HG03520 (cell line): ENCODE data around the gene SEMA4A.
"Not testable (repeated sequence)": the region's sequence is repeated elsewhere in the genome, so short reads cannot be mapped to it uniquely, and the experiment has no call there.

Experiments
- ATAC-seq: cut with Tn5 transposase; IDR thresholded peaks from one replicate; pipeline ENCODE4 v1.9.1; 2021; ENCODE audit warnings: mild to moderate bottlenecking, moderate library complexity; ENCODE audit not compliant: unreplicated experiment

SEMA4A gene

GRCh38 chr1:156155756-156156510, 2.5 kb downstream of the SEMA4A start:
- ATAC-seq, result no peak

- ATAC-seq, result no peak
These were observed 4.1 kb downstream of the SEMA4A start for GRCh38 chr1:156157506-156157905.

GRCh38 chr1:156157966-156158365, 4.6 kb downstream of the SEMA4A start:
- ATAC-seq, result no peak

- no peak for ATAC-seq
These were observed 6.8 kb downstream of the SEMA4A start for GRCh38 chr1:156160000-156160742.

GRCh38 chr1:156160743-156161171, 7.4 kb downstream of the SEMA4A start:
- ATAC-seq, result no peak

DNA sequence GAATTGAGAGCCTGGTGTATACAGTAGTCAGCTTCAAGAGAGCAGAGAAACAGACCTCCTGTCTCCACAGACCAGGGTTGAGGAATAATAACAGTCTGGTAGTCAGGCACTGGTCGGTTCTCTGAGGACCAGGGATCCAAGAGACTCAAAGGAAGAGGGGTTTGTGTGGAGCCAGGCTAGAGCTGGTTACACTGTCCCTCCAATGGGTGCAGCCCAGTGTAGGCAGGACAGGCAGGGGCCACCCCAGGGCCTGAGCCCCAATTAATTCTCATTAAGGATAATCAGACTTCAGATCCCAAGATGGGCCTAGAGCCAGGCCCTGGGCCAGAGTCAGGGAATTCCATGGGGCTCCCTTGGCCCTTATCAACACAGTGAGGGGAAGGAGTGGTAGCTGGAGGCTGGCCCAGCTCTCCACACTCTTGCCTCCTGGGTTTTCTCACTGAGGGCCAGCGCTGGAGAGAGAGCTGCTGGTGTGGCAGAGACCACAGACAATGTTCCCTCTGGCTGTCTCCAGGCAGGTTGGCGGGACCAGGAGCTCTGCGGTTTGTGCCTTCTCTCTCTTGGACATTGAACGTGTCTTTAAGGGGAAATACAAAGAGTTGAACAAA, 9.1 kb downstream of the SEMA4A start:
- no peak for ATAC-seq

DNA sequence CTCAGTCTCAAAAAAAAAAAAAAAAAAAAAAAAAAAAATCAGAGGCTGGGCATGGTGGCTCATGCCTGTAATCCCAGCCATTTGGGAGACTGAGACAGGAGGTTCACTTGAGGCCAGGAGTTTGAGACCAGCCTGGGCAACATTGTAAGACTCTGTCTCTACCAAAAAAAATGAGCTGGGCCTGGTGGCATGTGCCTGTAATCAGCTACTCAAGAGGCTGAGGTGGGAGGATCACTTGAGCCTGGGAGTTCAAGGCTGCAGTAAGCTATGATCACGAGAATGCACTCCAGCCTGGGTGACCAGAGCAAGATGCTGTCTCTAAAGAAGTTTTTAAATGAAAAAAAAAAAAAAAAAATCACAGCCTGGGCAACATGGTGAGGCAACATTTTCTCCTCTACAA, 10.3 kb downstream of the SEMA4A start:
- no peak for ATAC-seq

DNA sequence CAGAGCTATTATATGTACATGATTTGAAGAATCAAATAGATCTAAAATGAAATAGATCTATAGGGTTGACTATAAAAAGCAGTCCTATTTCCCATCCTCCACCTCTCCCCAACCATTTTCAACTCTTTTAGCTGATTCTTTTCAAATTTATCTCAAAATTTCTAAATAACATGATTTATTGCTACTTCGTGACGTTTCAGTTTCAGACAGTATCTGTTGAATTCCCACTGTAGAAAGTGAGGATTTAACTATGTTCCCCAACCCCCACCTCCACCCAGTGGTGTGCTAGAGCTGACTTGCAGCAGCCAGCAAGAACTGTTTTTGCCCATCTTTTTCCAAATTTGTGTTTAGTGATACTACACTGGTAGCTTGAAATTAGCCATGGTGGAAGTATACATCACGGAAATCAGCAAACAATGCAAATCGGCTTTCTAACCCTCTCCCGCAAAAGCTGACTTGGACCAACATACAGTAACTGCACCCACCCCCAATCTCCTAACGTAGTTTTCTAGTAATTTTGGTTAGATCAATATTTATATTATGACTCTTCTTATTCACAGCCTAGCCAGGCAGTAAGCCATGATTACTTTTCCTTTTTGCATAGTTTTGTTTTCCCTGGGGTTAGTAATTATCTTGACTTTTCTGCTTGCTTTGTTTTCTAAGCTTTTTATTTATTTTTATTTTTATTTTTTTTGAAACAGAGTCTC, 10.9 kb downstream of the SEMA4A start:
- no peak for ATAC-seq

DNA sequence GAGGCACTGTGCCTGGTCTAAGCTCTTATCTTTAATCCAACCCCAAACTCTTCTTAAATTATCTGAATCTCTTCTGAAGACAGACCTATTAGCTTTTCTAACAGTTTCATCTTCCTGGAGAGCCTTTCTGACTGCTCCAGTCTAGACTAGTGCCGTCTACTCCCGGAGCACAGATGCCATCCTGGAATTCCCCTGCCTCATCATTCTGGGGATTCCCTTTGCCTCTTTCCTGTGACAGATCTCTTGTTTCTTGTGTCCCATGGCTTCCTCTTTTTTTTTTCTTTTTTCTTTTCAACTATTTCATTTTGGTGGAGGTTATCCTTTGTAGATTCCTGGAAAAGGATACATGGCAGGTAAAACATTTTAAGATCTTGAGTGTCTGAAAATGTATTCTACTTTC, 11.7 kb downstream of the SEMA4A start:
- no peak for ATAC-seq

- ATAC-seq, result no peak
These were observed 14.2 kb downstream of the SEMA4A start for GRCh38 chr1:156167536-156167935.

- ATAC-seq, result no peak
These were observed 19.5 kb downstream of the SEMA4A start for GRCh38 chr1:156172696-156173470.

- no peak for ATAC-seq
These were observed 23.3 kb downstream of the SEMA4A start for GRCh38 chr1:156176610-156177210.

GRCh38 chr1:156177919-156178654, 24.7 kb downstream of the SEMA4A start:
- no peak for ATAC-seq

- ATAC-seq, result no peak
These were observed 27.1 kb downstream of the SEMA4A start for GRCh38 chr1:156180471-156180870.

DNA sequence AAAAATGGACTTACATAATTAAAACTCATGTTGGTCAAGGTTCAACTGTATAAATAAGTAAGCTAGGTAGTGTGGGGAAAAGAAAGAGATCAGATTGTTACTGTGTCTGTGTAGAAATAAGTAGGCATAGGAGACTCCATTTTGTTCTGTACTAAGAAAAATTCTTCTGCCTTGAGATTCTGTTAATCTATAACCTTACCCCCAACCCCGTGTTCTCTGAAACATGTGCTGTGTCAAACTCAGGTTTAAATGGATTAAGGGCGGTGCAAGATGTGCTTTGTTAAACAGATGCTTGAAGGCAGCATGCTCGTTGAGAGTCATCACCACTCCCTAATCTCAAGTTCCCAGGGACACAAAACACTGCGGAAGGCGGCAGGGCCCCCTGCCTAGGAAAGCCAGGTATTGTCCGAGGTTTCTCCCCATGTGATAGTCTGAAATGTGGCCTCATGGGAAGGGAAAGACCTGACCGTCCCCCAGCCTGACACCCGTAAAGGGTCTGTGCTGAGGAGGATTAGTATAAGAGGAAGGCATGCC, 28.1 kb downstream of the SEMA4A start:
- ATAC-seq, result not testable (repeated sequence)

- ATAC-seq, result not testable (repeated sequence)
These were observed 28.8 kb downstream of the SEMA4A start for GRCh38 chr1:156182010-156182779.

DNA sequence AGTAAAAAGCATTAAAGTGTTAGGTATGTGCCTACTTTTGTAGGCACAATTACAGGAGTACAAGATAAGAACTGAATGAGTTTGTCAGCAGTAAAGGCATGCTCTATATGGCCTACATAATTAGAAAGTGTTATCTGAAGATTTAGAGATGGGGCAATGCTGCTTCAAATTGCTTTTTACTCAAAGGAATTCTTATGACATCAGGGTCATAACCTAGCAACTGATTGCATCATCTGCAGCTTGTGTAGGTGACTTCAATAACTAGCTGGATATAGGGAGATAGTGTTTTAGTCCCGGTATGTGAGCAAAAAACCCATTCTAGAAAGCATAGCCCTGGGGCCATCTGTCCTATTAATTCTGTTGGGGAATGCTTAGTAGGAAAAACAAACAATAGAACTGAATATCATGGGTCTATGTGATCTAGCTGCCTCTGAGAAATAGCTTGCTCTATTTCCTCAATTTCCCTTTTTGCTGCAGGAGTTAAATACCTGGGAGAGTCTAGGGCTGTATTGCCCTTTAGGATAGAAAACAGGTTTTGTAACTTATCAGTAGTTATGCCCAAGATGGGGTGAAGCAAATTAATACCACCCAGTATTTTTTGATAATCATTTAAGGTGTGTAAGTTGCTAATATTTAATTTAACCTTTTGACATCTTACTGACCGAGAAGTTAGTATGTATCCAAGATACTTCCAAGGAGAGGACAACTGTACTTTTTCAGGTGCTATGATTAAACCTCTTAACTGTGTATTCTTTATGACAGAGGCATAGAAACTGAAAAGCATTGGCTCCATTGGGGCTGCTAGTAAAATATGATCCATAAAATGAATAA, 33.2 kb downstream of the SEMA4A start:
- ATAC-seq, result not testable (repeated sequence)
